Endothelial cell of hepatic sinusoid (primary cell): ENCODE data around the gene OSBPL1A.
"Not testable (repeated sequence)": the region's sequence is repeated elsewhere in the genome, so short reads cannot be mapped to it uniquely, and the experiment has no call there.

Experiments used
- in situ Hi-C: cut with HindIII; loops from 2 replicates; pipeline ENCODE4 v1.10.0; 2017; ENCODE audit warnings: low sequenced_read_pairs

The OSBPL1A gene

DNA sequence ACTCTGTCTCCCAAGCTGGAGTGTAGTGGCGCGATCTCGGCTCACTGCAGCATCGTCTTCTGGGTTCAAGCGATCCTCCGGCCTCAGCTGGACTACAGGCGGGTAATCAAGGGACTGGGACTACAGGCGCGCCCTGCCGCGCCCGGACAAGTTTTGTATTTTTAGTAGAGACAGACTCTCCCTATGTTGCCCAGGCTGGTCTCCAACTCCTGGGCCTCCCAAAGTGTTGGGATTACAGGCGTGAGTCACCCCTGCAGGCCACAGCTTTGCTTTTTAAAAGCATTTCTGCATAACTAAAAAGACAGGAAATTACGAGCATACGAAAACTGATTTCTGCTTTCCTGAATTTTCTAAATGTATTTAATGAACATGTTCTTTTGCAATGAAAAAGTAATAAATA lies 916 bp upstream of the OSBPL1A start:
- in situ Hi-C loops: no loop called here

GRCh38 chr18:24397131-24397693 lies 412 bp downstream of the OSBPL1A start:
- in situ Hi-C loops: no loop called here

DNA sequence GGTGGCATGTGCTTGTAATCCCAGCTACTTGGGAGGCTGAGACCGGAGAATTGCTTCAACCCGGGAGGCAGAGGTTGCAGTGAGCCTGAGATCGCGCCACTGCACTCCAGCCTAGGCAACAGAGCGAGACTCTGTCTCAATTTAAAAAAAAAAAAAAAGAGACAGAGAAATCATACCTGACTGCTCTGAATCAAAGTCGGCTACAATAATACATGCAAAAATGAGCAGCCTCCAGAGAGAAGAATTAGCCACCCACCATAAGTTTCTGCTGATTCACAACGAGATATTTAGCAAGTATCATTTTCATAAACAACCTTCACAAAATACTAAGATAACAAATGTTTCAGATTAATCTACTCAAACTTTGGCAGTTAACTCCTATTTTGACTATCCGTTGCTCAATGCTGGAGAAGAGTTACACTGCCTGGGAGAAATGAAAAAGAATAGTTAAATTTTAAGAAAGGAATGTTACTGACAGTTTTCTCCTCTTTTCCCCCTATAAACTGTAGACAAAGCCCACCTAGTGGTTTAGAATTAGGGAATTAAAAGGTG lies 1.5 kb downstream of the OSBPL1A start:
- in situ Hi-C loops: no loop called here

GRCh38 chr18:24395049-24395795 lies 2.4 kb downstream of the OSBPL1A start:
- in situ Hi-C loops: no loop called here

DNA sequence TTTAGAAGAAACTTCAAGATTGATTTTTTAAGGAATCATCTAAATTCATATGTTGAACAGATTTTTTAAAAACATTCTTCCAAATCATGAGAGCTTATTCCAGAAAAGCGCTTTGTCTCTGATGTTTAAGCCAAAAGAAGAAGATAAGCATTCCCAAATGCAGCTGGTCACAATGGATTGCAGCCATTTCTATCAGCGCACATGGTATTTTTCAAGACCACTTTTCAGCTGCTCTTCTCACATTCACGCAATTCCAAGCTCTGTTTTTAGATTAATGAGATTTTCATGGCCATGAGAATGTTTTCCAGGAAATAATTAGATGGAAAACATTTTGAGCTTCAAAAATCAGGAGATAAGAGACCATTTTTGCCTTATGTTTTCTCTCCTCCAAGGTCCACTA lies 8.7 kb downstream of the OSBPL1A start:
- in situ Hi-C loops: no loop called here

DNA sequence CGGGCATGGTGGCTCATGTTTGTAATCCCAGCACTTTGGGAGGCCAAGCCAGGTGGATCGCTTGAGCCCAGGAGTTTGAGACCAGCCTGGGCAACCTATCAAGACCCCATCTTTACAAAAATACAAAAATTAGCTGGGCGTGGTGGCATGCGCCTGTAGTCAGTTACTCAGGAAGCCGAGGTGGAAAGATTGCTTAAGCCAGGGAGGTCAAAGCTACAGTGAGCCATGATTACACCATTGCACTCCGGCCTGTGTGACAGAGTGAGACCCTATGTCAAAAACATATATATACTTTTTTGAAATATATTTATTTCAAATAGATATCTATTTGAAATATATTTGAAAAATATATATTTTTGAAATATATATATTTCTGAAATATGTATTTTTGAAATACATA lies 10.9 kb downstream of the OSBPL1A start:
- in situ Hi-C loops: no loop called here

DNA sequence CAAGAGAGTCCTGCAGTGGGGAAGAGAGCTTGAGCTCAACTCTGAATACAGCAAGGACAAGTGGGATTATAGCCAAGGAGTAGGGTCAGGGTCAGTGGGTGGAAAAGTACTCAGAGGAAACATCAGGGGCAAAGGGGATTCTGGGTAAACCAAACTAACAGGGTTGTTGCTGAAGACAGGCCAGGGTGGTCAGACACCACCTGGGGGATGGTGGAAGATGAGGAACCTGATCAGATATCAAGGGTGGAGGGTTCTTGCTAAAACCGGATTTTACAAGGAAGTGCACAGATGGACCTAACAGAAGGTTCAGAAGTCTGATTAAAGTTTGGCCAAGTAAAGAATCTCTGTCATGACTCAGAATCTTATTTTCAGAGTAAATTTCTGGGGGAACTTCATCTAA lies 16.5 kb downstream of the OSBPL1A start:
- in situ Hi-C loops: no loop called here

DNA sequence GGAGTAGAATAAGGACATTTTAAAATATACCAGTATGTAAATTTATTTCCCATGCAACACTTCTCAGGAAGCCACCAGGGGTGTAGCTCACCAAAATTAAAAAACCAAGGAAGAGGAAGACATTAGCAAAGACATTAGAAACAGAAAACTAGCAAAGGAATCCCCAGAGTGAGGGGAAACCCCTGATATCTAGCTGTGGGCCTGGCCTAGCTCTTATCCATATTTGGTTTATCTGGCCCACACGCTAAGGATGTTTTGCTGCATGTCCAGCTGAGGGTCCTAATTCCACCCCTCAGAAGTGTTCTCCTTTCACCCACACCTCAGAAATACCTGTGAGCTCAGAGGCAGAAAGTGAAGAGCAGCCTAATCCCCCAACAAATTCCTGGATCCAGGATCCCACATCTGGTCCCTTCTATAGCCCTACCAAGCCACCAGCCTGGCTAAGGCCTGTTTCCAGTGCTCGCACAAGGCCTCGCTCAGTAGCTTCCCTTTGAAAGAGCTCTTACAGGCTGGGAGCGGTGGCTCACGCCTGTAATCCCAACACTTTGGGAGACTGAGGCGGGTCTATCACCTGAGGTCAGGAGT lies 17.4 kb downstream of the OSBPL1A start:
- in situ Hi-C loops: no loop called here

DNA sequence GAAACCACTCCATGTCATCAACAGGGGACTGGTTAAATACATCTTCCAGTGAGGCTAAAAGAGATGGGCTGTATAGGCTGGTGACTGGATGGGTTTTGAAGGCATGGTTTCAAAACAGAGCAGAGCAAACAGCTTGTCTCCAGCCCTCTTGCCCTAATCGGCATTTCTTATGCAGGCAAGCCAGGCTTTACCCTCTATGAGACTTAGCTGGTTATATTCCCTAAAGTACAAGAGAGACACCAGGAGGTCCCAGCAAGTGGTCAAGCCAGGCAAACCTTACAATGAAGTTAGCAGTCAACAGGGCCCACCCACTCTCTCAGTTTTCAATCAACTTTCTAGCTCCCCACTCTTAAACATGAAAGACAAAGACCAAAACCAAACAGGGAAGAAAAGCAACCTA lies 19.0 kb downstream of the OSBPL1A start:
- in situ Hi-C loops: no loop called here

GRCh38 chr18:24376531-24376930 lies 21.1 kb downstream of the OSBPL1A start:
- in situ Hi-C loops: not testable (repeated sequence)

DNA sequence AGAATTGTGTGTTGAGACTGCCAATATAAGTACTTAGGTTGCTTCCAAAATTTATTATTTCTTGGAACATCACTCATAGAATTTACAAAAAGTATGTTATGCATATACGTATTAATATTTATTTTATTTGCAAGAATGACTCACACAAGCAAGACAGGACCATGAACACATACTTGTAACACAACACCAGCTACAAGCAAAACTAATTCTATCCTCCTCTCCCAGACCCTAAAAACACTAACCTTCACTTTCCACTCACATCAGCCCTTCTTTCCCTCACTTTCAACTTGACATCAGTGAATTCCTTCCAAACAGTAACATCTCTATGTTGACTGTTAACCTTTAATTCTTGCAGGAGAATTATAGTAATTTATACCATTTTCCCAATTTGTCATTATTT lies 24.3 kb downstream of the OSBPL1A start:
- in situ Hi-C loops: no loop called here

DNA sequence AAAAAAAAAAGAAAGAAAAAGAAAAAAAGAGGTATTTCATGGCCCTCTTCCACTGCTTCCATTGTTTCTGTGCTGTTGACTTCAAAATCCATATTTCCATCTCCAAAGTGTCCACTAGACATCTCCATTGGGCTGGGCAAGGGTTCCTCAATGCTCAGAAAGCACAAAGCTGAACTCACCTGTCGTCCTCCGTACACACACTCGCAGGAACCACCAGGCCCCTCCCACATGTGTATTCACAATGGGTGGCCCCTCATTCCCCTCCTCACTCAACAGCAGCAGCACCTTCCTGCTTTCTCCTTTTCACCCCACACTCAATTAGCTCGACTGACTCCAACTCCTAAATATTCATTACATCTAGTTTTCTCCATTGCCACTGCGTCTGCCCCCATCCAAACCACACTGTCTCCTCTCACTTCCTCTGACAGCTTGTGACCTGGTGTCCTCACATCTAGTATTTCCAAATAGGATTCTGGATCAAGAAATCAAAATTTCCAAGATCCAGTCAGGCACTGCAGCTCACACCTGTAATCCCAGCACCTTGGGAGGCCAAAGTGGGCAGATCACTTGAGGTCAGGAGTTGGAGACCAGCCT lies 25.2 kb downstream of the OSBPL1A start:
- in situ Hi-C loops: no loop called here

GRCh38 chr18:24370120-24370519 lies 27.5 kb downstream of the OSBPL1A start:
- in situ Hi-C loops: no loop called here

DNA sequence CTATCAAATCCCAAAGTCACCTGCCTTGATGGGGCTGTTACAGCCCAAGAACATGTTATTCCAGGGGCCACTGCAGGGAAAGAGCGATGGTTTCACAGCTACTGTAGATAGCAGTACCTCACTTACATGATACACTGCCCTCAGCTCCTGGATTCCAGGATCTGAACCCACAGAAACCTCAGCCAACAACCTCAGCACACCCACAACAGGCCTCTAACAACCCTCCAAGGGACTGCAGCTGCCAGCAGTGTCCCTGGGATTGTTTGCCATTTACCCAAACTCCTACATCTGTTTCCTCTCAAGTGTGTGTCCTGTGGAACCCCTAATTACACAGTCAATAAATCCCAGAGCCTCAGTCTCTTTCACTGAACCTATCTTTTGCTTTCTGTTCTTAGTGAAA lies 28.2 kb downstream of the OSBPL1A start:
- in situ Hi-C loops: no loop called here

GRCh38 chr18:24368749-24369148 lies 28.9 kb downstream of the OSBPL1A start:
- in situ Hi-C loops: no loop called here

- in situ Hi-C loops: no loop called here
Measured at GRCh38 chr18:24366328-24366727, 31.3 kb downstream of the OSBPL1A start.

DNA sequence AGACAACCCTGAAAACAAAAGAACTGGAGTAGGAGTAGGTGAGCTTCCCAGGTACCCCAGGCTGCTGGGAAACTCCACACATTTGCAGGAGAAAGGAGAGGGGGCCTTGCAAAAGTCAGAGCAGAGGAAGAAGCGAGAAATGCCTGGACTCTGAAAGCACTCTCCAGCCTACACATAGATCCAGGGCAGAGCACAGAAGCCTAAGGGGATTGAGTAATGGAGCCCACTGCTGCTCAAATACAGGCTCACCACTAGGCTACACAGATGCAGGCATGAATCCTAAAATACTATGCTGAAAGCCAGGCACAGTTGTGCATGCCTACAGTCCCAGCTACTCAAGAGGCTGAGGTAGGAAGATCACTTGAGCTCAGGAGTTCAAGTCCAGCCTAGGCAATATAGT lies 33.4 kb downstream of the OSBPL1A start:
- in situ Hi-C loops: no loop called here

GRCh38 chr18:24362757-24363156 lies 34.9 kb downstream of the OSBPL1A start:
- in situ Hi-C loops: no loop called here

DNA sequence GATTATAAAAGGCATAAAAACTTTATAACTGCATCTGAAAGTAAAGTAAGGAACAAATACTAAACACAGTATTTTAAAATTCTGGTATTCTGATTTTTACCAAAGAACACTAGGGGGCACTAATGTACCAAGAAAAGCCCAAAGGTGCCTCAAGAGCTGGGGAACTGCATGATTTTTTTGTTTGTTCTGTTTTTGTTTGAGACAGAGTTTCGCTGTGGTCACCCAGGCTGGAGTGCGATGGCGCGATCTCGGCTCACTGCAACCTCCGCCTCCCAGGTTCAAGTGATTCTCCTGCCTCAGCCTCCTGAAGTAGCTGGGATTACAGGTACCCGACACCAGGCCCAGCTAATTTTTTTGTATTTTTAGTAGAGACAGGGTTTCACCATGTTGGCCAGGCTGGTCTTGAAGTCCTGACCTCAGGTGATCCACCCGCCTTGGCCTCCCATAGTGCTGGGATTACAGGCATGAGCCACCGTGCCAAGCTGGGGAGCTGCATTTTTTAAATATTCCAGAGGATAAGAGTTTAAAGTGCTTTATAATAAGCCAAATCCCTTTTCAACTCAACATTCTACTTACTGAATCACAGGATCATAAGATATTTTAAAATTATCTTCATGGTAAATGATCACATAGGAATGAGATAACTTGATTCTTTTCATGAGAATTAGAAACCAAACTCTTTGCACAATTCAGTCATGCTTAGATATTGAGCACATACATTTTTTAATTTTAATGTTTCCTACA lies 37.7 kb downstream of the OSBPL1A start:
- in situ Hi-C loops: not testable (repeated sequence)

DNA sequence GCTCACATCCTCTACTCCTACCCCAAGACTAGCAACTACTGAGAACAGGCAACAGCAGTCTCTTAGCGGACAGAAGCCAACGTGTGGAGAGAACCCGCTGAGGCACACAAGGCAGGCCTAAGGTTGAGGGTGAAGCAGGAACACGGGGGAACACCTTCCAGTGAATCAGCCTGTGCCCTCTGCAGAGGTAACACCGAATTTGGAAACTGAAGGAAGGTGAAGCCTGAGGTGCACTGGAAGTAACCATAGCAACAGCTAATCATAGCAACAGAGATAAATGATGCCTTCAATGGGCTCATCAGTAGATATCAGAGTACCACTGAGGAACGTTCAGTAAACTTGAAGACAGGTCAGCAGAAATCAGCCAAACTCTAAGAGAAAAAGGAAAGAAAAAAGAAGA lies 43.3 kb downstream of the OSBPL1A start:
- in situ Hi-C loops: no loop called here

GRCh38 chr18:24346254-24346653 lies 51.4 kb downstream of the OSBPL1A start:
- in situ Hi-C loops: no loop called here
